GM12878 (cell line): Measurements from ENCODE around the gene ANKS1A. TPM values are rescaled to one million over a fixed set of nuclear protein-coding genes. Genes with fewer than 3 reads are reported as not detected.

Source experiments
- ATAC-seq: fragments of 200-7000 bp; cut with Tn5 transposase; 3 replicates; pipeline ENCODE4 v1.9.1; 2020; ENCODE audit warnings: mild to moderate bottlenecking, moderate library complexity
- BruUV-seq: library from RNA; stranded (reverse); fragments of 400-500 nt; replicated peaks from 2 replicates; lab custom pipeline; 2021; lab: Mats Ljungman, UMichigan
- CTCF ChIA-PET: fragments of 300-600 bp; sonication (Branson Sonifier 250); formaldehyde crosslinking; extraction: SDS; loops from one replicate; lab custom pipeline; 2021; ENCODE audit warnings: inconsistent platforms; lab: Yijun Ruan, JAX
- POLR2A ChIA-PET: fragments of 350-600 bp; formaldehyde crosslinking; extraction: SDS; loops from one replicate; lab custom pipeline; 2021; ENCODE audit warnings: inconsistent platforms; lab: Charles Lee
- RAD21 ChIA-PET: fragments of 300-600 bp; sonication (Branson Sonifier 250); formaldehyde crosslinking; loops from one replicate; lab custom pipeline; 2023; ENCODE audit warnings: antibody characterized with exemption; ENCODE audit not compliant: unreplicated experiment; lab: Charles Lee
- SMC1A ChIA-PET: fragments of 300-600 bp; sonication (Branson Sonifier 250); formaldehyde crosslinking; loops from one replicate; lab custom pipeline; 2023; ENCODE audit not compliant: unreplicated experiment, uncharacterized antibody; lab: Charles Lee
- DNase-seq: peaks from one replicate; pipeline ENCODE4 v3.0.0-alpha.2; 2011; ENCODE audit warnings: low read depth, low spot score
- FAIRE-seq: peaks from 3 replicates; lab custom pipeline; 2011; peaks lifted over from hg19 to GRCh38; lab: Jason Lieb, UNC
- H2AFZ ChIP-seq: 2 replicates; pipeline ENCODE4 v1.6.0; 2011; ENCODE audit warnings: low read depth, low read length, control low read depth; ENCODE audit not compliant: control insufficient read depth
- H3K27ac ChIP-seq: 2 replicates; pipeline ENCODE4 v1.5.1; 2011; ENCODE audit warnings: control low read depth; ENCODE audit not compliant: control insufficient read depth, insufficient read depth
- H3K27me3 ChIP-seq, 2 experiments: replicated peaks in 1 of 2; 2 replicates each; pipeline versions ENCODE4 v1.6.0 to v1.6.1; 2011; ENCODE audit warnings: low read length in 1 of 2; ENCODE audit not compliant: control insufficient read depth in 2 of 2, insufficient read depth in 2 of 2
- H3K36me3 ChIP-seq, 2 experiments: 2 replicates each; pipeline ENCODE4 v1.5.1; 2011; ENCODE audit warnings: low read length in 1 of 2; ENCODE audit not compliant: control insufficient read depth in 2 of 2, insufficient read depth in 2 of 2
- H3K4me1 ChIP-seq: 2 replicates; pipeline ENCODE4 v1.6.1; 2011; ENCODE audit warnings: mild to moderate bottlenecking, low read length, moderate library complexity, mixed read lengths; ENCODE audit not compliant: control insufficient read depth, insufficient read depth
- H3K4me2 ChIP-seq: 2 replicates; pipeline ENCODE4 v1.6.0; 2011; ENCODE audit warnings: control low read depth; ENCODE audit not compliant: control insufficient read depth, insufficient read depth
- H3K4me3 ChIP-seq: fragments of 200-600 bp; sonication (generic); 2 replicates; pipeline ENCODE4 v1.5.1; 2016
- H3K79me2 ChIP-seq: 2 replicates; pipeline ENCODE4 v1.6.0; 2011; ENCODE audit warnings: low read length; ENCODE audit not compliant: control insufficient read depth, insufficient read depth
- H3K9ac ChIP-seq: 2 replicates; pipeline ENCODE4 v1.8.0; 2011; ENCODE audit warnings: low read length, control low read depth, mixed read lengths; ENCODE audit not compliant: control insufficient read depth, insufficient read depth
- H3K9me3 ChIP-seq: replicated peaks from 3 replicates; pipeline ENCODE4 v1.5.1; 2011; ENCODE audit warnings: mild to moderate bottlenecking, low read length; ENCODE audit not compliant: control insufficient read depth, insufficient read depth
- H4K20me1 ChIP-seq: 2 replicates; pipeline ENCODE4 v1.6.0; 2011; ENCODE audit not compliant: control insufficient read depth, insufficient read depth
- CREM ChIP-seq: IDR thresholded peaks from 2 replicates; pipeline ENCODE4 v1.6.1; 2014; ENCODE audit warnings: antibody characterized with exemption, low read depth
- CUX1 ChIP-seq: IDR thresholded peaks from 2 replicates; pipeline ENCODE4 v1.6.1; 2012; ENCODE audit warnings: improper control_type of control experiment, low read depth, low read length; ENCODE audit not compliant: insufficient replicate concordance
- EGR1 ChIP-seq, 2 experiments: IDR thresholded peaks; 1 replicate in 1 of 2; 2 replicates in 1 of 2; pipeline ENCODE4 v1.6.1; 2011 to 2012; ENCODE audit warnings: low read depth in 2 of 2, low read length in 2 of 2, borderline replicate concordance in 1 of 2, mild to moderate bottlenecking in 1 of 2, moderate library complexity in 1 of 2
- HSF1 ChIP-seq: fragments of 150-350 bp; IDR thresholded peaks from 2 replicates; pipeline ENCODE4 v1.6.1; 2014; ENCODE audit warnings: mild to moderate bottlenecking, low read depth, low read length
- KDM1A ChIP-seq: fragments of 200-600 bp; sonication (generic); IDR thresholded peaks from 2 replicates; pipeline ENCODE4 v1.6.1; 2016; ENCODE audit warnings: borderline replicate concordance
- LARP7 ChIP-seq: fragments of 450-650 bp; IDR thresholded peaks from 2 replicates; pipeline ENCODE4 v1.6.1; 2017; ENCODE audit warnings: mild to moderate bottlenecking
- NFYB ChIP-seq: IDR thresholded peaks from 2 replicates; pipeline ENCODE4 v1.6.1; 2011; ENCODE audit warnings: low read depth, mild to moderate bottlenecking, low read length, improper control_type of control experiment, moderate library complexity; ENCODE audit not compliant: insufficient read depth
- NRF1 ChIP-seq: conservative IDR thresholded peaks from 2 replicates; pipeline ENCODE4 v1.6.1; 2011; ENCODE audit warnings: mild to moderate bottlenecking, low read depth, low read length, improper control_type of control experiment
- SIX5 ChIP-seq: IDR thresholded peaks from 2 replicates; pipeline ENCODE4 v1.6.1; 2011; ENCODE audit warnings: mild to moderate bottlenecking, low read depth, low read length, moderate library complexity; ENCODE audit not compliant: severe bottlenecking
- SMAD5 ChIP-seq: IDR thresholded peaks from 2 replicates; pipeline ENCODE4 v1.6.1; 2016; ENCODE audit warnings: antibody characterized with exemption, low read depth
- SRF ChIP-seq, 2 experiments: IDR thresholded peaks; 2 replicates each; pipeline ENCODE4 v1.6.1; 2011; ENCODE audit warnings: low read depth in 2 of 2, low read length in 2 of 2, mild to moderate bottlenecking in 1 of 2, moderate library complexity in 1 of 2
- USF1 ChIP-seq: IDR thresholded peaks from 2 replicates; pipeline ENCODE4 v1.6.1; 2011; ENCODE audit warnings: borderline replicate concordance, low read depth, mild to moderate bottlenecking, moderate library complexity, mixed read lengths, low read length; ENCODE audit not compliant: insufficient read depth; ENCODE audit errors: extremely low read length
- USF2 ChIP-seq: IDR thresholded peaks from 2 replicates; pipeline ENCODE4 v1.6.1; 2011; ENCODE audit warnings: low read depth, low read length, improper control_type of control experiment, borderline replicate concordance
- WGBS: methylation state at CpG from one replicate; pipeline ENCODE4 v1.1.6; 2016; ENCODE audit warnings: low lambda C conversion rate; ENCODE audit not compliant: insufficient replicate concordance, insufficient coverage; ENCODE audit errors: missing lambda C conversion rate; 5-methylcytosine and 5-hydroxymethylcytosine counted together
- in situ Hi-C: fragments of 300-500 bp; cut with MboI; formaldehyde crosslinking; loops from 9 replicates; pipeline ENCODE4 v1.14.3; 2018; ENCODE audit warnings: mixed read lengths
- intact Hi-C: fragments of 100-400 bp; cut with micrococcal nuclease; formaldehyde crosslinking; loops from one replicate; pipeline ENCODE4 v1.14.2; 2022; ENCODE audit not compliant: unreplicated experiment
- polyA plus RNA-seq, 11 experiments: library from polyadenylated mRNA; depleted of rRNA in 4 of 11; unstranded in 6 of 11; stranded (reverse) in 5 of 11; fragments of >200 nt; fragmentation: Nextera tagmentation in 4 of 11; fragmentation: Illumina TruSeq in 1 of 11; extraction: Ambion mirVana in 4 of 11; extraction: Trizol in 1 of 11; gene quantifications; 1 replicate in 1 of 11; 2 replicates in 10 of 11; pipeline versions ENCODE4 v1.2.1 to v1.2.3, GENCODE V29; 2011 to 2016; ENCODE audit warnings: inconsistent platforms in 2 of 11, missing spikeins in 2 of 11, low read depth in 1 of 11
- total RNA-seq, 4 experiments: library from RNA; depleted of rRNA in 3 of 4; stranded (reverse); fragments of >200 nt in 3 of 4; fragmentation: Illumina TruSeq in 1 of 4; extraction: Trizol in 1 of 4; gene quantifications; 2 replicates each; pipeline versions ENCODE4 v1.2.1 to v1.2.3, GENCODE V29; 2013 to 2021

Gene ANKS1A
- total and polyA plus RNA-seq, 10 of the 15 experiments (the other 5 are each of a cell fraction or from before 2014, with no cell fraction given), result 0.60 to 7.0 (median 3.0) TPM

- TF ChIP-seq SIX5, result no peak
- TF ChIP-seq CREM, result no peak
- TF ChIP-seq KDM1A, result no peak
- no peak for TF ChIP-seq NFYB
Measured at GRCh38 chr6:34890533-34890925, 1.5 kb downstream of the ANKS1A start (continued).

GRCh38 chr6:34891296-34891695, 2.2 kb downstream of the ANKS1A start:
- Histone ChIP-seq H3K27me3 (no peaks in the 10 kb centered on the region), H3K4me2 (no peak overlapping the region), H3K79me2 (peaks cover 18% of the 10 kb centered on the region), H3K9ac (no peak overlapping the region), H2AFZ (no peak overlapping the region), H3K36me3 (no peaks in the 10 kb centered on the region), H3K9me3 (no peaks in the 10 kb centered on the region), H4K20me1 (no peaks in the 10 kb centered on the region), H3K4me1 (peaks cover 5% of the 10 kb centered on the region; the same call in 1 of the 2 replicates), H3K4me3 (no peak overlapping the region), H3K27ac (no peak overlapping the region)
- POLR2A ChIA-PET, result interaction anchor here (1.1 kb wide), 1 partner anchor 124 kb away, joined by 3 read pairs; no protein-coding TSS in a partner anchor
- RAD21 ChIA-PET, result no interaction called here
- FAIRE-seq (no peak), DNase-seq (no peak), ATAC-seq (no peak)
- SMC1A ChIA-PET, result interaction anchor here (0.6 to 1.4 kb wide), 2 partner anchors 255 to 1759 kb away, joined by 3 to 4 read pairs; no protein-coding TSS in a partner anchor
- intact Hi-C loops (no loop called here), in situ Hi-C loops (no loop called here)
- CTCF ChIA-PET, result interaction anchor here (1.5 to 1.6 kb wide), 2 partner anchors 12 to 248 kb away, joined by 3 to 4 read pairs; no protein-coding TSS in a partner anchor
- WGBS, result 81% methylated on average over 2 of the region's 2 CpGs
- TSS peak; percentile 14 for BruUV-seq
- TF ChIP-seq NFYB, result no peak
- no peak for TF ChIP-seq USF2
- no peak for TF ChIP-seq SMAD5
- no peak for TF ChIP-seq NRF1
- TF ChIP-seq HSF1, result no peak
- TF ChIP-seq EGR1 (IDR thresholded peaks at IDR 0.05; ENCODE audit: borderline replicate concordance in 1 of 2, low read depth in 2 of 2, low read length in 2 of 2), result no peak
- TF ChIP-seq SRF (IDR thresholded peaks at IDR 0.05; ENCODE audit: low read depth in 2 of 2, low read length in 2 of 2), result no peak
- no peak for TF ChIP-seq CUX1
- TF ChIP-seq LARP7, result no peak
- no peak for TF ChIP-seq USF1
